Urinary bladder (tissue), 4 donors: Measurements from ENCODE around the gene SPATA9. TPM values are rescaled to one million over a fixed set of nuclear protein-coding genes. Genes with fewer than 3 reads are reported as not detected.
"Not testable (repeated sequence)": the region's sequence is repeated elsewhere in the genome, so short reads cannot be mapped to it uniquely, and the experiment has no call there.

Experiments
- DNase-seq: peaks from one replicate; pipeline ENCODE4 v3.0.0-alpha.2; 2015; ENCODE audit errors: extremely low spot score
- H3K27ac ChIP-seq: one replicate; pipeline ENCODE4 v1.5.1; 2013; ENCODE audit warnings: low read depth, mild to moderate bottlenecking, moderate library complexity
- H3K36me3 ChIP-seq: one replicate; pipeline ENCODE4 v1.6.1; 2013; ENCODE audit warnings: mild to moderate bottlenecking, moderate library complexity; ENCODE audit not compliant: insufficient read depth
- H3K4me1 ChIP-seq: one replicate; pipeline ENCODE4 v1.6.1; 2013; ENCODE audit warnings: mild to moderate bottlenecking, moderate library complexity; ENCODE audit not compliant: insufficient read depth
- H3K4me3 ChIP-seq: one replicate; pipeline ENCODE4 v1.5.1; 2013; ENCODE audit warnings: low read depth, low read length
- WGBS: extraction: QIAGEN DNeasy Blood & Tissue Kit; methylation state at CpG from one replicate; pipeline ENCODE4 v1.1.7; 2013; 5-methylcytosine and 5-hydroxymethylcytosine counted together
- polyA plus RNA-seq: library from polyadenylated mRNA; stranded (reverse); fragments of 200-250 nt; gene quantifications from one replicate; pipeline ENCODE4 v1.2.3, GENCODE V29; 2013
- total RNA-seq: library from RNA; depleted of rRNA; stranded (reverse); fragments of >200 nt; gene quantifications from one replicate; pipeline ENCODE4 v1.2.3, GENCODE V29; 2014
- donor health status: healthy with polysubstance abuse.
- donor health status: healthy.

Gene SPATA9
- total and polyA plus RNA-seq, 2 donors: 0.29 to 2.1 TPM

DNA sequence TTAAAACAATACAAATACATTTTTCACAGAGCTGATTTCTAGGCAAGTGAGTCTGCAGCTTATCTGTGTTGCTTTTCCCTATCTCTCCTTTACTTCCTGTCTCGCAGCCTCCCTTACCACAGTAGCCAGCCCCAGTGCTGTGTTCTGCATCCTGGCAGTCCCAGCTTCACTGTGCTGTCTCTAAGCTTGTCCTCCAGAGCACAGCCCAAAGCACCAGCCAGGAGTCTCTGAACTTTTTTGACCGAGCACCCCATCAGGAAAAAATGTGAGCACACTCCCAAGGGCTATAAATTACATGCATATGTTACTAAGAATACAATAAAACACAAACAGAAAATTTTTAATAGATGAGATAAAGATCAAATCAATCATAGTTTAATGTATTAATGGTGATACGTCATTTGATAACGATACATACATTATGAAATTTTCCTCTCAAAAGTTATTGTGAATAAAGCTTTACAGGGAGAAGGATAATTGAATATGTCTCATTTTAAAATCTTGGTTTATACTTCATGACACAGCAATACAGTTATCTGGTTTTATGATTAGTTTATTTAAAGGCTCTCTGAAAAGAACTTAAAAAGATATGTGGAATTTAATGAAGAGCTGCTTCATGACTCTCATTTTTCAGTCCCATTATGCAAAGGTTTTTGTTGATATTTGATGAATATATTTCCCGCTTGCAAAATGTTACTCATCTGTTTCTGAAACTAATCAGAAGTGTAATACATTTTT, 41.0 kb upstream of the SPATA9 start:
- Histone ChIP-seq H3K27ac (no peak overlapping the region), H3K36me3 (no peaks in the 10 kb centered on the region), H3K4me1 (no peaks in the 10 kb centered on the region), H3K4me3 (no peak overlapping the region)
- no peak for DNase-seq
- WGBS: 29% methylated on average over 5 of the region's 5 CpGs

DNA sequence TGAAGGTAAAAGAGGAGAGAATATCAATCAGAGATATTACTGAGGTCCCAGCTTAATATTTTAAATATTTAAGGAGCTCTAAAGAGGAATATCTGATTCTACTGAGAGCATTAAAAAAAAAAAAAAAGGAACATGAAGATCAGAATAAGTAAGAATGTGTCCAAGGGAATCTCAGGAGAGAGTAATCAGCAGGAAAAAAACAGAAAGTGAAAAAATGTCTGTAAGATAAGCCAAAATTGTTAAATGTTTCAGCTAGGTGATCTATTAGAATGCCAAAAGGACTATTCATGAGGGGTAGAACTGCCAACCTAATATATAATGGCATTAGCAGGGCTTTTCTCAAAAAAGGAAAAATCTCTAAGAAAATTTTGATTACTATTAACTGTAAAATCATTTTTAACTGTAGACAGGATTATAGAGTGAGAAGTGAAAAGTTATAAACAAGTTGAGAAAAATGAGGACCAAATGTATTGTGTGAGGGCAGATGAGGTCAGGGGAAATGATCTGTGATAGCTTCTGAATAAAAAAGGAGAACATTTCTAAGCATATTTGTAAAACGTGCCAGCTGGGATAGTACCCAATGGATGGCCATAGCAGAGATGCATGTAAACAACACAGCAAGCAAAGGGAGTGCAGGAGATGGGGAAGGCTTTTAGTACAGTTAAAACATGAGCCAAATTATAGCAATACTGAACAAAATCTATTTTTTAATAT, 38.9 kb upstream of the SPATA9 start:
- WGBS: 32% methylated on average over 1 of the region's 1 CpG
- H3K27ac ChIP-seq: no peak overlapping the region
- H3K4me1 ChIP-seq: no peaks in the 10 kb centered on the region
- H3K4me3 ChIP-seq: no peak overlapping the region
- H3K36me3 ChIP-seq: no peaks in the 10 kb centered on the region
- no peak for DNase-seq

DNA sequence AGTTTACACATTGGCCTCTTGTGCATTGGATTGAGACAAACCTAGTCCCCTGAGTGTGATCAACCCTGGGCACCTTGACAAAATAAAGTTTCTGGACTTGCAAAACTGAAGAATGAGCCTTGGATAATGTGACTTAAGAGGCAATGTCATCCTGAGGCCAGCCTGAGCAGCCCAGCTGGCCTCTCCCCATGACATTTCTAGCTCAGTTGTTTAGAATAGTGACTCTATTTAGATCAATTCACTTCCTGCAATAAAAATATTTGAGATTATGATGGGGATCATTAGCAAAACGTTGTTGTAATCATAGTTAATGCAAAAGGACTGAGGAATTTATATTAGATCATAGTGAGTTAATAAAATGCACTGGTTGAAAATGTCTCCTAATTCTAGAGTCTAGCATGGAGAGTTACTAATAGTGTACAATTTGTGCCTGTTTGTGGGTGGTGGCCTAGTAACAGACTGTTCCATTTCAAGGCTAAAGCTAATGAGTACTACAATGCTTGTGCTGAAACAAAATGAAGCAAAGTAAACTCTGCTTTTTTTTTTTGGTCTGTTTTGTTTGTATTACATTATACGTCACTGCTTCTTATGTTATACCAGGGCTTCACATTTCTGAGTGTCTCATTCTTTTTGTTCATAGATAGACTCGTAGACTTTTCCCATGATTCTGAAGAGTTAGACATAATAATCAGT, 37.4 kb upstream of the SPATA9 start:
- DNase-seq: no peak
- Histone ChIP-seq H3K36me3 (no peaks in the 10 kb centered on the region), H3K4me1 (no peaks in the 10 kb centered on the region), H3K27ac (no peak overlapping the region), H3K4me3 (no peak overlapping the region)
- WGBS: 49% methylated on average over 3 of the region's 3 CpGs

DNA sequence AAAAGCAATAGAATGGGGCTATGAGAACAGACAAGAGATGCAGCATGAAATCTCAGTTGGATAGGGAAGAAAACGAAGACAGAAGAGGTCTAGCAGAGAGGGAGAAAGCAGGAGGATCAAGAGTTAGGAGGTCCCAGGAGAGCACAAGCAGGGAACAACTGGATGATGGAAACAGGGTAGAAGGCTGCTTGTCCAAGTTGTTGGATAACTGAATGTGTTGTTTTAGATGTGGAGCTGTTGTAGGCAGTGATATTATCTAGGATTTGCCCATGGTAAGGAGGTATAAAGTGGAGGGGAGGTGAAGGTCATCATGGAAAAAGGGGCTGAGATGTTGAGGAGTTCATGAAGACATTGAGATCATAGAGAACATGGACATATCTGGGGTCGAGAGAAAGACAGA, 35.9 kb upstream of the SPATA9 start:
- Histone ChIP-seq H3K4me1 (no peaks in the 10 kb centered on the region), H3K36me3 (no peaks in the 10 kb centered on the region), H3K27ac (no peak overlapping the region), H3K4me3 (no peak overlapping the region)
- no peak for DNase-seq
- 87% methylated on average over 2 of the region's 2 CpGs for WGBS

DNA sequence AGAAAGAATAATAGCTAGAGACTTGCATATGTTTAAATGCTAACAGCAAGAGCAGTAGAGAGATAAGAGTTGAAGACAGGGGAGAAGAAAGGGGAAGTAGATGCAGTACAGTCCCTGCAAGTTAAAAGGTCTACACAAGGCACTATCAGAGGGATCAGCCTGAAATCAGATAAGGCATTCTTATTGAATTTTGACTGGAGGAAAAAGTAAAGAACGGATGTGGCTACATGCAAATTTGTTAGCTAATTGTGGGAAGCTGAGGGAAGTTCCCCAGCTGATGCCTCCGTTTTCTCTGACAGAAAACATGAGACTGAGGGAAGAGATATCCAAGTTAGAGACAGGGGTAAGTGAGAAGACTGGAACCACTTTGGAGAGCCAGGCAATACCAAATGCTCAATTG, 35.4 kb upstream of the SPATA9 start:
- Histone ChIP-seq H3K4me1 (no peaks in the 10 kb centered on the region), H3K36me3 (no peaks in the 10 kb centered on the region), H3K27ac (no peak overlapping the region), H3K4me3 (no peak overlapping the region)
- 77% methylated on average over 2 of the region's 2 CpGs for WGBS
- DNase-seq: no peak

DNA sequence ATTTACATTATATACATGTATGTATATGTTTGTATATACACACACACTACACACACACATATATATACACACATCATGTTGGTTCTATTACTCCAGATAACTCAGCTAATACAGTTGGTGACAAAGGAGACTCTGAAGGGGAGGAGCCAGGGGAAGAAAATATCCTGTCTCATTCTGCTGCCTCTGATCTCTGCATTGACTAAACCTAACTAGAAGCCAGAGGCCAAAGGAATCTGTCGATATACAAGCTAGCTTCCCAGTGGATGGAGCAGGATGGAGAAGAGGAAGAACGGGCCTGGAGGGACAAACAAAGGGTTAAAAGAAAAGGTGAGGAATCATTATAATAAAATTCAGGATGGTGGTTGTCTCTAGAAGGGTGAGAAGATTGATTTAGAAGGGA, 34.6 kb upstream of the SPATA9 start:
- no peaks in the 10 kb centered on the region for H3K36me3 ChIP-seq
- WGBS: 90% methylated on average over 2 of the region's 2 CpGs
- DNase-seq: no peak
- no peak overlapping the region for H3K4me3 ChIP-seq
- H3K4me1 ChIP-seq: no peaks in the 10 kb centered on the region
- H3K27ac ChIP-seq: no peak overlapping the region

DNA sequence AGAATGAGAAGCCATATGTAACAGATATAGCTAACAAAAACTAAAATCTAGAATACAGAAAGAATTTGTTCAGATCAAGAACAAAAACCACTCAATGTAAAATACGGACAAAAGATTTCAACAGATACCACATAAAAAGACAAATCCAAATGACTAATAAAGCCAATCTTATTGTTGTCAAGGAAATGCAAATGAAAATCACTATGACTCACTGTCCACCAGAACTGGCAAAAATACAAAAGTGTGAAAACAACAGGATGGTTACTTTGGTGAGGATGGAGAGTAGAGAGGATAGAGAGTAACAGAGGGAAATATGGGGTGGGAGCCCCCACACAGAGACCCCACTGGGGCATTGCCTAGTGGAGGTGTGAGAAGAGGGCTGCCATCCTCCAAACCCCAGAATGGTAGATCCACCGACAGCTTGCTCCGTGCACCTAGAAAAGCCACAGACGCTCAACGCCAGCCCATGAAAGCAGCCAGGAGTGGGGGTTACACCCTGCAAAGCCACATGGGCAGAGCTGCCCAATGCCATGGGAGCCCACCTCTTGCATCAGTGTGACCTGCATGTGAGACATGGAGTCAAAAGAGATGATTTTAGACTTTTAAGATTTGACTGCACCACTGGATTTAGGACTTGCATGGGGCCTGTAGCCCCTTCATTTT, 33.1 kb upstream of the SPATA9 start:
- Histone ChIP-seq H3K36me3 (no peaks in the 10 kb centered on the region), H3K4me3 (no peak overlapping the region), H3K27ac (no peak overlapping the region), H3K4me1 (no peaks in the 10 kb centered on the region)
- 92% methylated on average over 5 of the region's 5 CpGs for WGBS
- no peak for DNase-seq

DNA sequence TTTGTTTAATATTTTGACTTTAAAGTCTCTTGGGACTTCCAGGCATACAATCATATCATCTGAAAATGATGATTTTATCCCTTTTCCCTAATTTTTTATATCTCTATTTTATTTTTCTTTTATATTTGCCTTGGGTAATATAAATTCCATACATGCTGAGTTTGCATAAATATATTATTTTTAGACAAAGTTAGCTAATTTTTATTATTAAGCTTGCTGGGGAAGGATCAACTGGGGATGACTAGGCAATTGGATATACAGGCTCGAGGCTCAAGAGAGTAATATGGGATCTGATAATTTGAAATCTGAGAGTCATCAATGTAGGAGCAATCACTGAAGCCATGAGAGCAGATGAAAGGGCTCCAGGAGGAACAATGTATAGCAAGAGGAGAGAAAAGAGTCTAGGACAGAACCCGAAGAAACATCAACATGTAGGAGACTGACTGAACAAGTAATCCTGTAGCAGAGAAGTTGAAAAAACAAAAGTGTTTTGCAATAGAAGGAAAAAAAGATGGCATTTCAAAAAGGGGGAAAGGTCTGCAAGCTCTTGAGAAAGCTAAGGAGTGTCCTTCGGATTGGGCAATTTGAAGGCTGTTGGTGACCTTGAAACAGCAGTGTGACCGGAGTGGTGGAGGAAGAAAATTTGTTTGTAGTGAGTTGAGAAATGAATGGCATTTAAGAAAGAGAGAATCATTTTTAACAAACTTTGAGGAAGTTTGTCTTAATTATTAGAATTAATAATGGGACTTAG, 31.3 kb upstream of the SPATA9 start:
- 93% methylated on average over 4 of the region's 4 CpGs for WGBS
- no peak overlapping the region for H3K27ac ChIP-seq
- H3K4me1 ChIP-seq: no peaks in the 10 kb centered on the region

DNA sequence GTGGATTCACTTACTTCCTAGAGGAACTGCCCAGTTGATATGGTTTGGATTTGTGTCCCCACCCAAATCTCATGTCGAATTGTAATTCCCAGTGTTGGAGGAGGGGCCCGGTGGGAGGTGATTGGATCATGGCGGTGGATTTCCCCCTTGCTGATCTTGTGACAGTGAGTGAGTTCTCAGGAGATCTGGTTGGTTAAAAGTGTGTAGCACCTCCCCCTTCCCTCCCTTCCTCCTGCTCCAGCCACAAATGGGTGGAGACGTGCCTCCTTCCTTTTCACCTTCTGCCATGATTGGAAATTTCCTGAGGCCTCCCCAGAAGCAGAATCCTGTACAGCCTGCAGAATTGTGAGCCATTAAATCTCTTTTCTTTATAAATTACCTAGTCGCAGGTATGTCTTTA, 30.5 kb upstream of the SPATA9 start:
- DNase-seq, H3K4me1 ChIP-seq, H3K27ac ChIP-seq, H3K4me3 ChIP-seq, H3K36me3 ChIP-seq: not testable (repeated sequence)
- WGBS: 91% methylated on average over 5 of the region's 5 CpGs

More for the DNA sequence above, 31.3 kb upstream of the SPATA9 start:
- no peaks in the 10 kb centered on the region for H3K36me3 ChIP-seq
- H3K4me3 ChIP-seq: no peak overlapping the region
- DNase-seq: no peak

DNA sequence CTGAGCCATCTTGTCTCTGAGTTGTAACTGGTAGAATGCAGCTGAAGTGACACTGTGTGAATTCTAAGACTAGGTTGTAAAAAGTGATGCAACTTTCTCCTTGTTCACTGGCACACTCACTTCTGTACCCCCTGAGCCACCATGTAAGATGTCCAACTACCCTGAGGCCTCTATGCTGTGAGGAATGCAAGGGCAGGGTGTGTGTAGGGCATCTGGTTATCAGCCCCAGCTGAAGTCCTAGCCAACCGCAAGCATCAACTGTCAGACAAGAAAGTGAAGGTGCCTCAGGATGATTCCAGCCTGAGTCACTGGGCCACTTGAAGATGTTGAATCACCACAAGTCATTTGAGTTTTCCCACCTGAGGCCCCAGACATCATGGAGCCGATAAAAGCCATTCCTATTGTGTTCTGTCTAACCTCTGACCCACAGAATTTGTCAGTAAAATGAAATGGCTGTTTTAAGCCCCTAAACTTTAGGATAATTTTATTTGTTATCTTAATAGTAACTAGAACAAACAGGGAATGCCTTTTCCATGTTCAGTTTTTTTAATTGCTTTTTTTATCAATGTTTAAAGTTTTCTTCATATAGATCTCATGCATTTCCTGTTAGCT, 29.7 kb upstream of the SPATA9 start:
- Histone ChIP-seq H3K4me3 (no peak overlapping the region), H3K4me1 (no peaks in the 10 kb centered on the region), H3K27ac (no peak overlapping the region), H3K36me3 (no peaks in the 10 kb centered on the region)
- DNase-seq: no peak
- 71% methylated on average over 2 of the region's 2 CpGs for WGBS

DNA sequence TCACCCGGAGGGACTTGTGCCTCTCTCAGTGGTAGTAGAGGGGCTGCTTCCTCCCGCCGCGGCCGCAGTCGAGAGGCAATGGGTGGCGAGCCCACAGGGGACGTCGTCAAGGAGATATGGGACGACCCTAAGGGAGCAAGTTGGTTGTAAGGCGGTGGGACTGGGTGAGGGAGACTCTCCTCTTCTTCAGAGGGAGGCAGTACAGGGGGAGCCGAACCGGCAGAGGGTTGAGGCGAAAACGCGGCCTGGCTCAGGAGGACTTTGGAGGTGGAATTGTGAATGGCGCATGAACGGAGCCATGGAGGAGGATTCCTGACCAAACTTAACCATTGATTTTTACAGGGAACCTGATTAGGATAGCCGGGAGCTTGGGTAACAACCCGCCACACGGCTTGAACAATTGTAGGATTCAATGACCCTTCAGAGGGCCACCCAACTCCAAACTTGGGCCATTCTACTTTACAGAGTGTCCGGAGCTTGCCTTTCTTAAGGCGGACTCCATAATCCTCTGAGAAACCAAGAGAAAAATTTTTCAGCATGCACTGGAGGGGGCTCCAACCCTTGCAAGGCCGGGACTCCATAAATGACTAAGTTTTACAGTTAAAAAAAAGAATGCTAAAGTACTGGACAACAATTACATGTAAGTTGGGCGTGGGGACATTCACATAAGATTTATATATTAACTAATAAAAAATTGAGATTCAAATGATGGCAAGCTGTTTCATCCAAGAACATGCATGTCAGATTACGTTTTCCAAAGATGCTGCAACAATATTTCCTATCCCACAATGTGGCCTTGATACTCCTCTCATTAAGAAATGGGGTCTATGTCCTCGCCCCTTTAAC, 28.9 kb upstream of the SPATA9 start:
- H3K27ac ChIP-seq: no peak overlapping the region
- no peaks in the 10 kb centered on the region for H3K4me1 ChIP-seq
- WGBS: 92% methylated on average over 27 of the region's 27 CpGs
- DNase-seq: no peak
- H3K4me3 ChIP-seq: no peak overlapping the region
- H3K36me3 ChIP-seq: no peaks in the 10 kb centered on the region
